GM18517 (cell line): ENCODE results near the gene ECHS1.
"Not testable (repeated sequence)": the region's sequence is repeated elsewhere in the genome, so short reads cannot be mapped to it uniquely, and the experiment has no call there.

Experiments used
- ATAC-seq: cut with Tn5 transposase; IDR thresholded peaks from one replicate; pipeline ENCODE4 v1.9.1; 2021; ENCODE audit warnings: mild to moderate bottlenecking, moderate library complexity; ENCODE audit not compliant: unreplicated experiment

Gene ECHS1

GRCh38 chr10:133326745-133327650 lies 46.2 kb downstream of the ECHS1 start:
- ATAC-seq = no peak

- no peak for ATAC-seq
Observed at GRCh38 chr10:133326223-133326551, 47.0 kb downstream of the ECHS1 start.

GRCh38 chr10:133325440-133326222 lies 47.5 kb downstream of the ECHS1 start:
- ATAC-seq = no peak

- ATAC-seq = no peak
Observed at GRCh38 chr10:133324857-133325260, 48.3 kb downstream of the ECHS1 start.

- no peak for ATAC-seq
Observed at GRCh38 chr10:133324198-133324792, 48.9 kb downstream of the ECHS1 start.

GRCh38 chr10:133322064-133322709 lies 51.0 kb downstream of the ECHS1 start:
- ATAC-seq = not testable (repeated sequence)

GRCh38 chr10:133320852-133321422 lies 52.2 kb downstream of the ECHS1 start:
- not testable (repeated sequence) for ATAC-seq

GRCh38 chr10:133318494-133319127 lies 54.5 kb downstream of the ECHS1 start:
- no peak for ATAC-seq

GRCh38 chr10:133316732-133317131 lies 56.4 kb downstream of the ECHS1 start:
- no peak for ATAC-seq

GRCh38 chr10:133316266-133316665 lies 56.9 kb downstream of the ECHS1 start:
- ATAC-seq = no peak

- ATAC-seq = no peak
Observed at GRCh38 chr10:133315847-133316246, 57.3 kb downstream of the ECHS1 start.

- ATAC-seq = no peak
Observed at GRCh38 chr10:133314911-133315310, 58.2 kb downstream of the ECHS1 start.

- ATAC-seq = no peak
Observed at GRCh38 chr10:133313192-133313591, 60.0 kb downstream of the ECHS1 start.

- ATAC-seq = no peak
Observed at GRCh38 chr10:133312769-133313145, 60.4 kb downstream of the ECHS1 start.
